HG03135 (cell line): ENCODE data around the gene CCL28.

Experiments
- ATAC-seq: cut with Tn5 transposase; IDR thresholded peaks from one replicate; pipeline ENCODE4 v1.9.1; 2021; ENCODE audit warnings: mild to moderate bottlenecking, moderate library complexity; ENCODE audit not compliant: unreplicated experiment

CCL28 gene

GRCh38 chr5:43358726-43359125 lies 53.5 kb downstream of the CCL28 start:
- no peak for ATAC-seq

DNA sequence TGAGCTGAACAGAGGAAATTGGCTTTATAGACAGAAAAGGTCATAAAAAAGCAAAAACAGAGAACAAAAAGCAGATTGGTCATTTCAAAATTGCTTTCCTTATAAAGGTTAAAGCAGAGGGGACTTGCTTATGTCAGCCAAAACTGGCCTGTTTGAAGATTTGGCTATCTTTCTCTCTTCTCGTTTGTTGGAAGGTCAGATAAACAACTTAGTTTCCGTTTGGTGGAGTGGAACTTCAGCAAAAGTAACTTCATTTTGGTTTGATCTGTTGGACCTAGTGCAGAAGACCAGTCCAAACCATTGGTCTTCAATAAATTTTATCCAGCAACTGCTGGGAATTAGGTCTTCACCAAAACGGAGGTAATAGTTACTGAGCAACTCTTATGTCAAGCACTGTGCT lies 53.9 kb downstream of the CCL28 start:
- no peak for ATAC-seq

DNA sequence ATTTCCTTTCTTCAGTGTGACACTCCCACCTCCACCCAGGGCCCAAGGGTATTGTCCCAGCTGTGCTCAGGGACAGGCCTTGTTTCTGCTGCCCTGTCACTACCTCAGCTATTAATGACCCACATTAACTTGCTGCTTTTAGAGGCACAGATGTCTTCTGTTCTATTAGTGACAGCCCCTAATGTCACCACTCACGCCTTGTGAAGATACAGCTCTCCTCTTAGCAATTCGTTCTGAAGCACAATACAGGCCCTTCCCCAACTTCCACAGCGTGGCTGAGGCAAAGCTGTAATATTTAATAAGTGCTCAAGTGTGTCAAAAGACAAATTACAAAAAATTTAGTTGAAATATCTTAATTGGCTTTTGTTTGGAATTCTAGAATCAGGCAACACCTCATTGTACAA lies 54.3 kb downstream of the CCL28 start:
- no peak for ATAC-seq

- ATAC-seq: no peak
These were observed 55.1 kb downstream of the CCL28 start for GRCh38 chr5:43357067-43357466.

- no peak for ATAC-seq
These were observed 57.4 kb downstream of the CCL28 start for GRCh38 chr5:43354774-43355173.

DNA sequence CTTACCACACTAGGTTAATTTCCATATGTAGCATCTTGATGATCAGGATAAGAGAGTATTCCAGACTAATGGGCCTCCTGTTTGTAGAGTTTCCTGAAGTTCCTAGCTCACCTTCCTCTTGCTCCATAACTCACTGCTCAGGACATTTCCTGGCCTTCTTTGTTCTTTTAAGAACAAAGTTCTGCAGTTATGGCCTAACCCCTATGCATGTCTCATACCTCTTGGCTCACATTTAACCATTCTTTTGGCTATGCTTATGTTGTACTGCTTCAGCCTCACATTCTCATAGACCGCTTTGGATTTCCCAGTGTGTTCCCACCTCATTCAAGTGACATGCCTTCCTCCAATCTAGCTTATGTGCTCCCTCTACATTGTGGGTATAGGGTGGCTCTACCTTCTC lies 58.5 kb downstream of the CCL28 start:
- no peak for ATAC-seq

DNA sequence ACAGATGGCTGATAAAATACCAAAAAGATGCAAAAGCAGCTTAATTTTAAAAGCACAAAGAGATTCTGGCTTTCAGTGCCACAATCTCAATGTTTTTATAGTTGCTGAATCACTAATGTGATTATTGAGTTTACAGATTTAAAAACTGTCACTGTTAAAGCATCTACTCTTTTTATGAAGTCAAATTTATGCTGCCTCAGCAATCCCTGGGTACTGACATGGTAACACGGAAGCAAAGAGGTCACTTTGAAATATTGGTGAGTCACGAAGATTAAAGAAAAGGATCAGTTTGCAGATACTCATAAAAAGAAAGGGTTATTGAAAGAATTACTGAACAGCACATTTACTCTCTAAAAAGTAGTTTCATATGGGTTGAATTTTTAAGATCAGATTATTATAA lies 59.3 kb downstream of the CCL28 start:
- ATAC-seq: no peak

DNA sequence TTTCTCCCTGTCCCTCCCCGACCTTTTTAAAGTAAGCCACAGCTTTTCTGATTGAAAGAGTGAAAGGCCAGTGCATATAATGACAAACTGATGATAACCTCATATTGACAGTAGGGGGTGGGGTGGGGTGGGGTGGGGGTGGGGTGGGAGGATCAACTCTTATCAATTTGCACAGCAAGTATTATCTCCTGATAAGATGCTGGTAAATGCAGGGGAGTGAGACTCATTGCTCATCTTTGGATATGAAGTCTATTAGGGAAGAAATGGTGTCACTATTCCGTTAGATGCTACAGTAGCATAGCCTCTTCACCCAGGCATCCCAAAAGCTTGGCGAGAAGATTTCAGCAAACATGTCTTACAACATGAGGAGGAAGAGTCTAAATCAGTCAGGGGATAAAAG lies 60.1 kb downstream of the CCL28 start:
- ATAC-seq: no peak

DNA sequence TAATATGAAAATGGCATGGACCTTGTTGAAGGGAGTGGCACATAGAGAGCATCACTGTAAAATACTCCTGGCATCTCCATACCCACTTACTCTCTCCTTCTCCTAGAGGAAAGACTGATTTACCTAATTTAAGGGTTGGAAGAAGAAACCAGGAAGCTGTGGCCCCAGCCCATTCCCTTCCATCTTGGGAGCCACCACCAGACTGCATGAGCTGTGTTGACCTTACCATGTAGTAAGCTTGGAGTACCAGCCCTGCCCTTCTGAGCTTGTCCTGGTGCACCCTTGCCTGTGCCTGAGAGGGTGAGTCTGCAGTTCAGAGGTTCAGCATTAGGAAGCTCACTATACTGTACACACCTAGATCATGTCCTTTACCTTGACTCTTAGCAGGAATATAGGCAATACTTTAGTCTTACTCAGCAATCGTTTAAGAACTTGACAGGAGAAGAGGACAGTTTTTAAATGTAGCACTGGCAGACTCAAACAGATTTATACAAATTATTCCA lies 63.3 kb downstream of the CCL28 start:
- ATAC-seq: no peak

DNA sequence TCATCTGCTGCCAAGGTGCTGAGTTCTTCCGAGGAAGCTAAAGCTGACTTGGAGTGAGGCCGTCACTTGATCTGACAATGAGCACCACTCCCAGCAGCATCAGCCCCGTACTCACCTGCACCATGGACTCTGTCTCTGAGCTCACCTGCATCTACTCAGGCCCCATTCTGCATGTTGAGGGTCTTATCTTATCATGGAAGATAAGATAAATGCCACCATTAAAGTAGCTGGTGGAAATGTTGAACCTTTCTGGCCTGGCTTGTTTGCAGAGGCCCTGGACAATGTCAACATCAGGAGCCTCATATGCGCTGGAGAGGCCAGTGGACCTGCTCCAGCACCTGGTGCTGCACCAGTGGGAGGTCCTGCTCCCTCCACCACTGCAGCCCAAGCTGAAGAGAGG lies 64.0 kb downstream of the CCL28 start:
- no peak for ATAC-seq

DNA sequence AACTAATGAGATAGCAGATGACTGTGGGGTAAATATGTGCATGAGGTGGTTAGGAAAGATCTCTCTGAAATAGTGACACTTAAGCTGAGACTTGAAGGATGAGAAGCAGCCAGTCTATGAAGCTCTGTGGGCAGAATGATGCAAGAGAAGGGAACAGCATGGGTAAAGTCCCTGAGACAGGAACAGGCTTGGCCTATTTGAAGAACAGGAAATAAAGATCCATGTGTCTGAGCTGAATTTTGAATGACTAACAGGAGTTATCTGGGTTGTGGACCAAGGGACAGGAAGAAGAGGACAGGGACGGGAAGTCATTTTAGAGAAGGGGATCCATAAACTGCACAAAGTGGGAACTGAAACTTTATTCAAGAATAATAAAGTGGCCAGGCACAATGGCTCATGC lies 73.3 kb downstream of the CCL28 start:
- no peak for ATAC-seq

GRCh38 chr5:43336159-43336558 lies 76.0 kb downstream of the CCL28 start:
- ATAC-seq: no peak

GRCh38 chr5:43335681-43336080 lies 76.5 kb downstream of the CCL28 start:
- no peak for ATAC-seq

GRCh38 chr5:43332401-43332800 lies 79.8 kb downstream of the CCL28 start:
- ATAC-seq: no peak
